ENCODE measurements around the gene EPB41L4A. TPM values are rescaled to one million over a fixed set of nuclear protein-coding genes. Genes with fewer than 3 reads are reported as not detected.

The EPB41L4A gene
- total and polyA plus RNA-seq, 12 donors: 6.2 to 28.4 (median 17.5) TPM

- 83 to 87% methylated on average over 3 of the region's 3 CpGs for WGBS, 2 donors
- H3K4me3 ChIP-seq: no peak overlapping the region
- DNase-seq: no peak
- H3K27me3 ChIP-seq: no peaks in the 10 kb centered on the region
- no peaks in the 10 kb centered on the region for H3K36me3 ChIP-seq
- H3K9me3 ChIP-seq: peaks cover 0 to 14% (median 5%) of the 10 kb centered on the region in 11 donors
- no peak for ATAC-seq
- no peak overlapping the region for H3K27ac ChIP-seq
- intact Hi-C loops (cut with DNase I): no loop called here
- no peaks in the 10 kb centered on the region for H3K4me1 ChIP-seq
- TF ChIP-seq CTCF (IDR thresholded peaks at IDR 0.05): no peak
Observed at GRCh38 chr5:112119508-112119907, 299.6 kb downstream of the EPB41L4A start.

- TF ChIP-seq CTCF (IDR thresholded peaks at IDR 0.05): no peak
- ATAC-seq (no peak), DNase-seq (no peak)
- intact Hi-C loops (cut with DNase I): no loop called here
- Histone ChIP-seq H3K4me1 (no peaks in the 10 kb centered on the region), H3K9me3 (peaks cover 0 to 14% (median 5%) of the 10 kb centered on the region in 11 donors), H3K4me3 (no peak overlapping the region), H3K27ac (no peak overlapping the region), H3K36me3 (no peaks in the 10 kb centered on the region), H3K27me3 (no peaks in the 10 kb centered on the region)
- WGBS, 2 donors: 73 to 75% methylated on average over 1 of the region's 1 CpG
Observed at GRCh38 chr5:112117551-112117950, 301.5 kb downstream of the EPB41L4A start.

- no peak overlapping the region for H3K4me3 ChIP-seq
- TF ChIP-seq CTCF (IDR thresholded peaks at IDR 0.05): no peak
- no peaks in the 10 kb centered on the region for H3K36me3 ChIP-seq
- no peaks in the 10 kb centered on the region for H3K4me1 ChIP-seq
- H3K27ac ChIP-seq: no peak overlapping the region
- DNase-seq (no peak), ATAC-seq (no peak)
- peaks cover 0 to 12% (median 5%) of the 10 kb centered on the region in 11 donors for H3K9me3 ChIP-seq
- no peaks in the 10 kb centered on the region for H3K27me3 ChIP-seq
- intact Hi-C loops (cut with DNase I): no loop called here
Observed at GRCh38 chr5:112116371-112116770, 302.7 kb downstream of the EPB41L4A start.

- Histone ChIP-seq H3K9me3 (no peaks in the 10 kb centered on the region), H3K27me3 (no peaks in the 10 kb centered on the region), H3K27ac (no peak overlapping the region), H3K4me3 (no peak overlapping the region), H3K36me3 (no peaks in the 10 kb centered on the region), H3K4me1 (peaks cover 0 to 9% (median 0%) of the 10 kb centered on the region in 9 donors)
- DNase-seq: no peak
- no peak for TF ChIP-seq CTCF (IDR thresholded peaks at IDR 0.05)
- intact Hi-C loops (cut with DNase I): no loop called here
- WGBS, 2 donors: 96 to 97% methylated on average over 2 of the region's 2 CpGs
- ATAC-seq: no peak
Observed at GRCh38 chr5:112113565-112113964, 305.5 kb downstream of the EPB41L4A start.

Data from heart right ventricle (tissue), 16 donors.